Fibroblast of peridontal ligament (primary cell): ENCODE results near the gene TSC22D2.
"Not testable (repeated sequence)": the region's sequence is repeated elsewhere in the genome, so short reads cannot be mapped to it uniquely, and the experiment has no call there.

Experiments
- DNase-seq: peaks from one replicate; pipeline ENCODE4 v3.0.0-alpha.2; 2010; ENCODE audit errors: extremely low read depth

TSC22D2 gene

GRCh38 chr3:150484410-150484809 lies 76.3 kb downstream of the TSC22D2 start:
- no peak for DNase-seq

- DNase-seq: no peak
These were observed 80.8 kb downstream of the TSC22D2 start for GRCh38 chr3:150488867-150489266.

GRCh38 chr3:150490277-150490986 lies 82.3 kb downstream of the TSC22D2 start:
- DNase-seq: no peak

- DNase-seq: no peak
These were observed 86.4 kb downstream of the TSC22D2 start for GRCh38 chr3:150494411-150494977.

GRCh38 chr3:150495149-150495548 lies 87.1 kb downstream of the TSC22D2 start:
- DNase-seq: no peak

GRCh38 chr3:150495563-150496168 lies 87.6 kb downstream of the TSC22D2 start:
- peak; percentile 84 for DNase-seq

GRCh38 chr3:150497956-150498355 lies 89.9 kb downstream of the TSC22D2 start:
- DNase-seq: peak; percentile 45

- not testable (repeated sequence) for DNase-seq
These were observed 92.9 kb downstream of the TSC22D2 start for GRCh38 chr3:150500960-150501359.

GRCh38 chr3:150503402-150504099 lies 95.5 kb downstream of the TSC22D2 start:
- DNase-seq: no peak

- DNase-seq: no peak
These were observed 96.4 kb downstream of the TSC22D2 start for GRCh38 chr3:150504483-150504882.

- no peak for DNase-seq
These were observed 100.3 kb downstream of the TSC22D2 start for GRCh38 chr3:150508401-150508800.

- no peak for DNase-seq
These were observed 101.7 kb downstream of the TSC22D2 start for GRCh38 chr3:150509780-150510179.

- peak; percentile 27 for DNase-seq
These were observed 103.2 kb downstream of the TSC22D2 start for GRCh38 chr3:150511122-150511821.

- no peak for DNase-seq
These were observed 107.1 kb downstream of the TSC22D2 start for GRCh38 chr3:150515210-150515609.
